A549 (cell line): ENCODE results near the gene ZNF644. TPM values are rescaled to one million over a fixed set of nuclear protein-coding genes. Genes with fewer than 3 reads are reported as not detected.
A peak's percentile ranks its signal among the peaks of the same experiment; 100 is the strongest.

Experiments used
- ATAC-seq, 2 experiments: fragments of 200-7000 bp in 1 of 2; fragments of >200 bp in 1 of 2; cut with Nextera tagmentation in 1 of 2; cut with Tn5 transposase in 1 of 2; 3 replicates each; pipeline versions ENCODE4 v1.8.0 to v1.9.1; 2018 to 2020; ENCODE audit warnings: mild to moderate bottlenecking in 1 of 2, moderate library complexity in 1 of 2
- CTCF ChIA-PET: fragments of 300-600 bp; sonication (Branson Sonifier 250); formaldehyde crosslinking; extraction: SDS; loops from one replicate; lab custom pipeline; 2021; ENCODE audit warnings: antibody characterized with exemption, inconsistent platforms; lab: Yijun Ruan, JAX
- POLR2A ChIA-PET: fragments of 350-600 bp; formaldehyde crosslinking; extraction: SDS; loops from one replicate; lab custom pipeline; 2021; ENCODE audit warnings: antibody characterized with exemption, inconsistent platforms; lab: Yijun Ruan, JAX
- DNase-seq, 2 experiments: peaks; one replicate each; pipeline versions ENCODE4 v3.0.0 to v3.0.0-alpha.2; 2011 to 2016; ENCODE audit warnings: low read depth in 1 of 2, low spot score in 1 of 2
- FAIRE-seq: peaks from 2 replicates; lab custom pipeline; 2011; peaks lifted over from hg19 to GRCh38; lab: Jason Lieb, UNC
- H3K27ac ChIP-seq, 2 experiments: fragments of >200 bp; sonication (Bioruptor Twin); formaldehyde crosslinking; 3 replicates each; pipeline ENCODE4 v1.5.1; 2016 to 2017
- H3K4me1 ChIP-seq: fragments of >200 bp; sonication (Bioruptor Twin); formaldehyde crosslinking; 3 replicates; pipeline ENCODE4 v1.6.1; 2016
- H3K4me2 ChIP-seq: fragments of >200 bp; sonication (Bioruptor Twin); formaldehyde crosslinking; 3 replicates; pipeline ENCODE4 v1.6.1; 2016
- H3K4me3 ChIP-seq: fragments of >200 bp; sonication (Bioruptor Twin); formaldehyde crosslinking; 3 replicates; pipeline ENCODE4 v1.5.1; 2016
- H3K9me3 ChIP-seq: fragments of >200 bp; sonication (Bioruptor Twin); formaldehyde crosslinking; 3 replicates; pipeline ENCODE4 v1.6.1; 2016
- BHLHE40 ChIP-seq: IDR thresholded peaks from 2 replicates; pipeline ENCODE4 v1.6.1; 2012; ENCODE audit warnings: low read depth, low read length, inconsistent platforms
- CEBPB ChIP-seq, 2 experiments: fragments of >200 bp in 1 of 2; sonication (Bioruptor Twin) in 1 of 2; formaldehyde crosslinking in 1 of 2; IDR thresholded peaks; 2 replicates each; pipeline ENCODE4 v1.6.1; 2012 to 2016
- CHD2 ChIP-seq: fragments of 150-350 bp; IDR thresholded peaks from 2 replicates; pipeline ENCODE4 v1.6.1; 2014; ENCODE audit warnings: low read length; ENCODE audit not compliant: partially characterized antibody
- ELK1 ChIP-seq: fragments of 150-350 bp; IDR thresholded peaks from 2 replicates; pipeline ENCODE4 v1.6.1; 2014; ENCODE audit warnings: low read depth, mild to moderate bottlenecking, low read length
- EP300 ChIP-seq, 2 experiments: fragments of >200 bp; sonication (Bioruptor Twin); formaldehyde crosslinking; IDR thresholded peaks; 2 replicates in 1 of 2; 3 replicates in 1 of 2; pipeline ENCODE4 v1.6.1; 2016 to 2017
- FOSB ChIP-seq: fragments of 250-450 bp; sonication (Bioruptor Pico); IDR thresholded peaks from 2 replicates; pipeline ENCODE4 v1.5.0; 2020; ENCODE audit warnings: mild to moderate bottlenecking, moderate library complexity
- HEYL ChIP-seq: fragments of 250-450 bp; sonication (Bioruptor Pico); IDR thresholded peaks from 2 replicates; pipeline ENCODE4 v1.8.0; 2021; ENCODE audit warnings: mild to moderate bottlenecking, moderate library complexity
- KDM5A ChIP-seq: fragments of 200-600 bp; sonication (generic); IDR thresholded peaks from 2 replicates; pipeline ENCODE4 v1.6.1; 2016; ENCODE audit warnings: antibody characterized with exemption, mild to moderate bottlenecking
- MAFK ChIP-seq: fragments of 450-650 bp; IDR thresholded peaks from 2 replicates; pipeline ENCODE4 v1.6.1; 2014; ENCODE audit not compliant: partially characterized antibody
- POLR2AphosphoS2 ChIP-seq: conservative IDR thresholded peaks from 2 replicates; pipeline ENCODE4 v1.6.1; 2012; ENCODE audit warnings: low read length, improper control_type of control experiment, inconsistent platforms
- RAD21 ChIP-seq, 2 experiments: fragments of >200 bp in 1 of 2; sonication (Bioruptor Twin) in 1 of 2; formaldehyde crosslinking in 1 of 2; IDR thresholded peaks in 1 of 2; conservative IDR thresholded peaks in 1 of 2; 2 replicates in 1 of 2; 3 replicates in 1 of 2; pipeline ENCODE4 v1.6.1; 2012 to 2018; ENCODE audit warnings: inconsistent platforms in 1 of 2
- RARB ChIP-seq: fragments of 250-450 bp; sonication (Bioruptor Pico); IDR thresholded peaks from 2 replicates; pipeline ENCODE4 v1.8.0; 2021; ENCODE audit warnings: mild to moderate bottlenecking, moderate library complexity
- SMC3 ChIP-seq: fragments of >200 bp; sonication (Bioruptor Twin); formaldehyde crosslinking; IDR thresholded peaks from 3 replicates; pipeline ENCODE4 v1.6.1; 2018; ENCODE audit warnings: inconsistent platforms
- TP53 ChIP-seq: fragments of 250-450 bp; sonication (Bioruptor Pico); IDR thresholded peaks from 2 replicates; pipeline ENCODE4 v1.5.0; 2021; ENCODE audit warnings: mild to moderate bottlenecking, moderate library complexity
- ZC3H11A ChIP-seq: fragments of 450-650 bp; IDR thresholded peaks from 2 replicates; pipeline ENCODE4 v1.6.1; 2014; ENCODE audit warnings: antibody characterized with exemption, mild to moderate bottlenecking
- ZNF302 ChIP-seq: fragments of 250-450 bp; sonication (Bioruptor Pico); IDR thresholded peaks from 2 replicates; pipeline ENCODE4 v1.9.0; 2021; ENCODE audit warnings: inconsistent platforms, mild to moderate bottlenecking, moderate library complexity
- ZSCAN20 ChIP-seq: fragments of 250-450 bp; sonication (Bioruptor Pico); IDR thresholded peaks from 2 replicates; pipeline ENCODE4 v1.8.0; 2022; ENCODE audit warnings: mild to moderate bottlenecking, moderate library complexity
- WGBS: methylation state at CpG from one replicate; pipeline ENCODE4 v1.1.6; 2017; ENCODE audit errors: missing lambda C conversion rate; 5-methylcytosine and 5-hydroxymethylcytosine counted together
- polyA plus RNA-seq, 4 experiments: library from polyadenylated mRNA; depleted of rRNA in 3 of 4; stranded (reverse); fragments of >200 nt; fragmentation: RNase III in 1 of 4; extraction: RNeasy Plus Mini Kit Qiagen cat#74134 plus additional on column Dnase treatment in 1 of 4; gene quantifications; 2 replicates in 3 of 4; 3 replicates in 1 of 4; pipeline ENCODE4 v1.2.3, GENCODE V29; 2011 to 2017
- TF ChIP-seq, protein P1 (sequence below): fragments of 250-450 bp; sonication (Bioruptor Pico); IDR thresholded peaks from 2 replicates; pipeline ENCODE4 v1.5.0; 2020; ENCODE audit warnings: low read depth, mild to moderate bottlenecking, moderate library complexity
- TF ChIP-seq, protein P2 (sequence below): IDR thresholded peaks from 2 replicates; pipeline ENCODE4 v1.6.1; 2012

Gene ZNF644
- polyA plus RNA-seq, 2 of the 4 experiments (the other 2 are of a cell fraction), result 14.8 to 24.9 TPM

DNA sequence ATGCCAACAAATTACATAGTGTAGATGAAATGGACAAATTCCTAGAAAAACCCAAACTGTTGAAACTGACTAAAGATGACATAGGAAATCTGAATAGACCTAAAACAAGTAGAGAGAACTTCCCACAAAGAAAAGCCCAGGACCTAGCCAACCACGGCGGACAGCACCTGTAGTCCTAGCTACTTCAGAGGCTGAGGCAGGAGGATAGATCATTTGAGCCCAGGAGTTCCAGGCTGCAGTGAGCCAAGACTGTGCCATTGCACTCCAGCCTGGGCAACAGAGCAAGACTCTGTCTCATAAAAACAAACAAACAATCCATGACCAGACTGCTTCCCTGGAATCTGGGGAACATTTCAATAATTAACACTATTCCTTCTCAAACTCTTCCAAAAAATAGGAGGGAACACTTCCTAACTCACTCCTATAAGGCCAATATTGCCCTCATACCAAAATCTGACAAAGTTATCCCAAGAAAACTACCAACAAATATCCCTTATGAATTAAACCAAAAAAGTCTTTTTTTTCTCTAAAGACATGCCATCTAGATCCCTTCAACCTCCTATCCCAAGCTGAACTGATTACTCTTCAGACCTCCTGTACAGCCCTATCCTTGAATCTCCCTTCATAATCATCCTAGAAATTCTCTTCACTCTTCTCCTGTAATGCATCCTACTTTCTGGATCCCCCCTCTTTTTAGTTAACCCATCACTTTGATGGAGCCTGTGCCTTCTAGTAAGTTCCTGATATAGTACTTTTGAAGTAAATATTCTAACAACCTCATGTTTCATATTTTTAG, 15.5 kb downstream of the ZNF644 start (continued):
- TF ChIP-seq ZNF302 (CRISPR knock-in tag), result no peak

- Histone ChIP-seq H3K4me2 (no peak overlapping the region), H3K4me1 (no peaks in the 10 kb centered on the region), H3K9me3 (no peaks in the 10 kb centered on the region), H3K27ac (no peak overlapping the region), H3K4me3 (no peak overlapping the region)
- FAIRE-seq, result no peak
- POLR2A ChIA-PET, result no interaction called here
- CTCF ChIA-PET, result no interaction called here
- 81% methylated on average over 1 of the region's 1 CpG for WGBS
- DNase-seq, result no peak
- no peak for TF ChIP-seq POLR2AphosphoS2
- no peak for TF ChIP-seq RARB (CRISPR knock-in tag)
- TF ChIP-seq SMC3, result no peak
- TF ChIP-seq, protein P1, sequence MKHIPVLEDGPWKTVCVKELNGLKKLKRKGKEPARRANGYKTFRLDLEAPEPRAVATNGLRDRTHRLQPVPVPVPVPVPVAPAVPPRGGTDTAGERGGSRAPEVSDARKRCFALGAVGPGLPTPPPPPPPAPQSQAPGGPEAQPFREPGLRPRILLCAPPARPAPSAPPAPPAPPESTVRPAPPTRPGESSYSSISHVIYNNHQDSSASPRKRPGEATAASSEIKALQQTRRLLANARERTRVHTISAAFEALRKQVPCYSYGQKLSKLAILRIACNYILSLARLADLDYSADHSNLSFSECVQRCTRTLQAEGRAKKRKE (CRISPR knock-in tag), result no peak
- TF ChIP-seq TP53 (CRISPR knock-in tag), result no peak
- no peak for TF ChIP-seq CEBPB (IDR thresholded peaks at IDR 0.05)
- TF ChIP-seq HEYL (CRISPR knock-in tag), result no peak
- no peak for TF ChIP-seq ELK1
- TF ChIP-seq BHLHE40, result no peak
- no peak for ATAC-seq
Measured at GRCh38 chr1:91005285-91005684, 16.6 kb downstream of the ZNF644 start.

- no peak overlapping the region for H3K4me2 ChIP-seq
- CTCF ChIA-PET, result no interaction called here
- 96% methylated on average over 2 of the region's 2 CpGs for whole genome bisulfite sequencing
Measured at GRCh38 chr1:91004145-91004544, 17.7 kb downstream of the ZNF644 start.

DNA sequence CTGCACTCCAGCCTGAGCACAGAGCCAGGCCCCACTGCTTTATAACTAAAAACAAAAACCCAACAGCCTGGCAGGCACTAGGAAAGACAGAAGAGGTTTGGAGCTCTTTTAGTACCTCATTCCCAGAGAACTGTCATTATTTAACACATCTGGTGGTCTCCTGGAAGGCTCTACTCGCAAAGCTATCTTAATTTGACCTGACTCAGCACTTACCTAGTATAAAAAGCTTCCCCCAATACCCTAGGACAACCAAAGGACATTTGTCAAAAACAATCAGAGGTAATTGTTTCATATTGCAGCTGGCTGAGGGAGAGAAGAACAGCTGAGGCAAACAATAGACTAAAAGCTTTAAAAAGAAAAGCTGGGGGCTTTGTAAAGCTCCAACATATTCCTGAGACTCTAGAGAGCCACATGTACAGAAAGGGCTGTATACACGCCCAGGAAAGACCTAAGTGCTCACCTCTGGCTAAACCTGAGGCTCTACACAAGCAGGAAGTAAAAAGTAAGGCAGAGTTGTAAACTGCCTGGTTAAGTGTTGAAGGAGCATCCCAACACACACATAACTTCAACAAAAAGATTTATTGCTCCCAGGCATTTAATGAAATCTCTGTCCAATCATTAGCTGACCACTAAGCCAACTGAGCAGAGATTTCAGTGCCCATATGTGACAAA, 25.0 kb downstream of the ZNF644 start:
- H3K4me1 ChIP-seq, result peaks cover 9% of the 10 kb centered on the region; the same call in 2 of the 3 replicates
- TF ChIP-seq, protein P2, sequence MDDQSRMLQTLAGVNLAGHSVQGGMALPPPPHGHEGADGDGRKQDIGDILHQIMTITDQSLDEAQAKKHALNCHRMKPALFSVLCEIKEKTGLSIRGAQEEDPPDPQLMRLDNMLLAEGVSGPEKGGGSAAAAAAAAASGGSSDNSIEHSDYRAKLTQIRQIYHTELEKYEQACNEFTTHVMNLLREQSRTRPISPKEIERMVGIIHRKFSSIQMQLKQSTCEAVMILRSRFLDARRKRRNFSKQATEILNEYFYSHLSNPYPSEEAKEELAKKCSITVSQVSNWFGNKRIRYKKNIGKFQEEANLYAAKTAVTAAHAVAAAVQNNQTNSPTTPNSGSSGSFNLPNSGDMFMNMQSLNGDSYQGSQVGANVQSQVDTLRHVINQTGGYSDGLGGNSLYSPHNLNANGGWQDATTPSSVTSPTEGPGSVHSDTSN, result no peak
- no peak for TF ChIP-seq ZSCAN20
- no peak for TF ChIP-seq RAD21 (conservative IDR thresholded peaks at IDR 0.05 in 1 of 2, IDR thresholded peaks at IDR 0.05 in 1 of 2)
- no peak for TF ChIP-seq CHD2
- peak; percentile 69 for TF ChIP-seq MAFK
- no peak overlapping the region for H3K4me2 ChIP-seq
- H3K27ac ChIP-seq, result no peak overlapping the region
- no peaks in the 10 kb centered on the region for H3K9me3 ChIP-seq
- FAIRE-seq (no peak), DNase-seq (no peak), ATAC-seq (no peak)
- no peak overlapping the region for H3K4me3 ChIP-seq
- CTCF ChIA-PET, result interaction anchor here (2.5 kb wide), 1 partner anchor 168 kb away, joined by 6 read pairs; no protein-coding TSS in a partner anchor
- WGBS, result 96% methylated on average over 2 of the region's 2 CpGs
- POLR2A ChIA-PET, result no interaction called here

More at GRCh38 chr1:91004145-91004544, 17.7 kb downstream of the ZNF644 start:
- H3K4me1 ChIP-seq, result no peaks in the 10 kb centered on the region
- H3K9me3 ChIP-seq, result no peaks in the 10 kb centered on the region
- no peak overlapping the region for H3K4me3 ChIP-seq
- FAIRE-seq, result no peak
- POLR2A ChIA-PET, result no interaction called here
- TF ChIP-seq ZC3H11A (no peak), EP300 (IDR thresholded peaks at IDR 0.05) (no peak), FOSB (CRISPR knock-in tag) (no peak), KDM5A (no peak)
- no peak for ATAC-seq
- H3K27ac ChIP-seq, result no peak overlapping the region
- no peak for DNase-seq
